Stomach (tissue), 4 donors: ENCODE data around the gene CD44.
"Not testable (repeated sequence)": the region's sequence is repeated elsewhere in the genome, so short reads cannot be mapped to it uniquely, and the experiment has no call there.

Experiments
- CTCF ChIP-seq, 7 experiments: fragments of 450-650 bp in 4 of 7; fragments of 200-600 bp in 3 of 7; sonication (generic) in 3 of 7; IDR thresholded peaks; one replicate each; pipeline ENCODE4 v1.5.1; 2016 to 2019; ENCODE audit warnings: antibody characterized with exemption in 7 of 7, control low read depth in 2 of 7, mild to moderate bottlenecking in 1 of 7
- EP300 ChIP-seq: sonication (generic); formaldehyde crosslinking; IDR thresholded peaks from one replicate; pipeline ENCODE4 v1.6.1; 2017; ENCODE audit warnings: antibody characterized with exemption
- POLR2A ChIP-seq, 4 donors: fragments of 450-650 bp; IDR thresholded peaks; one replicate each; pipeline ENCODE4 v1.6.1; 2016; ENCODE audit warnings: antibody characterized with exemption in 4 of 4, control low read depth in 2 of 4, mild to moderate bottlenecking in 1 of 4, moderate library complexity in 1 of 4
- POLR2AphosphoS5 ChIP-seq, 3 donors: sonication (generic); formaldehyde crosslinking; IDR thresholded peaks; one replicate each; pipeline ENCODE4 v1.6.1; 2016; ENCODE audit warnings: antibody characterized with exemption in 3 of 3

GRCh38 chr11:35226756-35227155 lies 87.8 kb downstream of the CD44 start:
- not testable (repeated sequence) for TF ChIP-seq CTCF (IDR thresholded peaks at IDR 0.05); POLR2A (IDR thresholded peaks at IDR 0.05); POLR2AphosphoS5 (IDR thresholded peaks at IDR 0.05); EP300
